Skeletal muscle satellite cell (primary cell): Measurements from ENCODE around the gene CRKL.

Experiments
- H3K27me3 ChIP-seq: 2 replicates; pipeline ENCODE4 v1.7.0; 2013; ENCODE audit warnings: low read length; ENCODE audit not compliant: control insufficient read depth, insufficient read depth
- H3K36me3 ChIP-seq: 2 replicates; pipeline ENCODE4 v1.7.0; 2013; ENCODE audit warnings: mild to moderate bottlenecking, control low read depth, low read length; ENCODE audit not compliant: insufficient read depth
- H3K4me1 ChIP-seq: 2 replicates; pipeline ENCODE4 v1.7.0; 2013; ENCODE audit warnings: low read length; ENCODE audit not compliant: control insufficient read depth, insufficient read depth
- H3K4me2 ChIP-seq: 2 replicates; pipeline ENCODE4 v1.7.0; 2013; ENCODE audit warnings: mild to moderate bottlenecking, low read length
- H3K4me3 ChIP-seq: 2 replicates; pipeline ENCODE4 v1.7.0; 2013; ENCODE audit warnings: low read length
- H3K9ac ChIP-seq: 2 replicates; pipeline ENCODE4 v1.7.0; 2013; ENCODE audit warnings: mild to moderate bottlenecking, low read depth, low read length, moderate library complexity
- H3K9me3 ChIP-seq: replicated peaks from 2 replicates; pipeline ENCODE4 v1.7.0; 2013; ENCODE audit warnings: mild to moderate bottlenecking, control low read depth, low read length

The CRKL gene

GRCh38 chr22:20975541-20976290 is 58.5 kb downstream of the CRKL start:
- Histone ChIP-seq H3K27me3 (peaks cover 11% of the 10 kb centered on the region), H3K9me3 (peaks cover 8% of the 10 kb centered on the region), H3K4me3 (no peak overlapping the region), H3K36me3 (no peaks in the 10 kb centered on the region), H3K4me2 (no peak overlapping the region), H3K4me1 (peaks cover 8% of the 10 kb centered on the region), H3K9ac (no peak overlapping the region)

DNA sequence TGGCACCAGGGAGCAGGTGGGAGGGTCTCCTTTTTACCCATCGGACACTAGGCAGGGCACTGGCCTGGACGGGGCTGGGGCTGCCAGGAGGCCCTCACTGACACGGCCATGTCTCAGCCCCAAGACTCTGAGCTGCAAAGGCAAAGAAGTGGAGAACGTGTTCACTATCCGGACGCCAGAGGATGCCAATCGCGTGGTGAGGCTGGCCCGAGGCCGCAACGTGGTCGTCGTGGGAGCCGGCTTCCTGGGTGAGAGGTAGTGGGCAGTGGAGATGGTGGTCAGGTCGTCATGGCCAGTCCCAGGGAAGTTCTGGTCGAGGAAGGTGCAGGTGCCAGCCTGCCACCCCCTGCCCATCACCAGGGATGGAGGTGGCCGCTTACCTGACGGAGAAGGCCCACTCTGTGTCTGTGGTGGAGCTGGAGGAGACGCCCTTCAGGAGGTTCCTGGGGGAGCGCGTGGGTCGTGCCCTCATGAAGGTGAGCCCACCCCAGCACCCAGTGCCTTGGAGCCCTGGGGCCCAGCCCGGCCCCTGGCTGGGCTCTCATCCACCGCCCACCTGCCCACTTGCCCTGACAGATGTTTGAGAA is 59.2 kb downstream of the CRKL start:
- no peak overlapping the region for H3K4me3 ChIP-seq
- H3K27me3 ChIP-seq = peaks cover 11% of the 10 kb centered on the region
- peaks cover 8% of the 10 kb centered on the region for H3K9me3 ChIP-seq
- H3K4me1 ChIP-seq = peaks cover 13% of the 10 kb centered on the region
- no peak overlapping the region for H3K9ac ChIP-seq
- H3K36me3 ChIP-seq = no peaks in the 10 kb centered on the region
- H3K4me2 ChIP-seq = no peak overlapping the region

DNA sequence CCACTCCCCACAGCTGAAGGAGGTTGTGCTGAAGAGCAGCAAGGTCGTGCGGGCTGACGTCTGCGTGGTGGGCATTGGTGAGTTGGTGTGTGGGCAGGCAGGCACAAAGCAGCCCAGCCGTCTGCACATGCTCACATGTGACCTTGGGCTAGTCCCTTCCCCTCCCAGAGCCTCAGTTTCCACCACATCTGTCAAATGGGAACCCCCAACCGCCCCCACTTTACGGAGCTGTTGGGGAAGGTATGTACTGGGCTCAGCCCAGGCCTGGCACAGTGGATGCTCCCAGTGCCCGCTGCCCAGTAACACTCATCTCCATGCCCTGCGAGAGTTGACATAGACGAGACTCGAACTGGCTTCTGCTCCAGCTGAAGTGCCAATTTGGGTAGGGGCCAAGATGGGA is 59.8 kb downstream of the CRKL start:
- Histone ChIP-seq H3K36me3 (no peaks in the 10 kb centered on the region), H3K27me3 (peaks cover 11% of the 10 kb centered on the region), H3K4me2 (no peak overlapping the region), H3K9me3 (peaks cover 8% of the 10 kb centered on the region), H3K4me1 (peaks cover 16% of the 10 kb centered on the region), H3K4me3 (no peak overlapping the region), H3K9ac (no peak overlapping the region)

GRCh38 chr22:20977516-20978170 is 60.4 kb downstream of the CRKL start:
- Histone ChIP-seq H3K4me2 (no peak overlapping the region), H3K27me3 (peaks cover 11% of the 10 kb centered on the region), H3K4me1 (peaks cover 16% of the 10 kb centered on the region), H3K9me3 (peaks cover 8% of the 10 kb centered on the region), H3K36me3 (no peaks in the 10 kb centered on the region), H3K4me3 (no peak overlapping the region), H3K9ac (no peak overlapping the region)

DNA sequence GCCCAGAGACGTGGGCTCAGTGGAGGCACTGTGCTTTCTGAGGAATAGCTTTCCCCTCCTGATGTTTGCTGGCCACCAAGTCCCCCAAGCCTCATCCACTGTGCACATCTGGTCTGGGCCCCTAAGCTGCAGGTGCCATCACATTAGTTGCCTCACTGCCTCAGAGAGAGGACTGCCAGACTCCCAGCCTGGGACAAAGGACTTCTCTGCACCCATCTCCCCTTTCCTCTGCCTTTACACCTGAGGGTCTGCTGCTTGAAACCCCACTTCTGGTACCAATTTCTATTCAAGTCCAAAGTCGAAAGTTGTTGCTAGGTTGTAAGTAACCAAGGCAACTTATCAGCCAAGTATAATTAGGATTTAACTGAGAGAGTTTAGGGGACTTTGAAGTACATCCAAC is 61.2 kb downstream of the CRKL start:
- Histone ChIP-seq H3K36me3 (no peaks in the 10 kb centered on the region), H3K9ac (no peak overlapping the region), H3K4me3 (no peak overlapping the region), H3K9me3 (peaks cover 8% of the 10 kb centered on the region), H3K27me3 (peaks cover 11% of the 10 kb centered on the region), H3K4me2 (no peak overlapping the region), H3K4me1 (peaks cover 23% of the 10 kb centered on the region)

DNA sequence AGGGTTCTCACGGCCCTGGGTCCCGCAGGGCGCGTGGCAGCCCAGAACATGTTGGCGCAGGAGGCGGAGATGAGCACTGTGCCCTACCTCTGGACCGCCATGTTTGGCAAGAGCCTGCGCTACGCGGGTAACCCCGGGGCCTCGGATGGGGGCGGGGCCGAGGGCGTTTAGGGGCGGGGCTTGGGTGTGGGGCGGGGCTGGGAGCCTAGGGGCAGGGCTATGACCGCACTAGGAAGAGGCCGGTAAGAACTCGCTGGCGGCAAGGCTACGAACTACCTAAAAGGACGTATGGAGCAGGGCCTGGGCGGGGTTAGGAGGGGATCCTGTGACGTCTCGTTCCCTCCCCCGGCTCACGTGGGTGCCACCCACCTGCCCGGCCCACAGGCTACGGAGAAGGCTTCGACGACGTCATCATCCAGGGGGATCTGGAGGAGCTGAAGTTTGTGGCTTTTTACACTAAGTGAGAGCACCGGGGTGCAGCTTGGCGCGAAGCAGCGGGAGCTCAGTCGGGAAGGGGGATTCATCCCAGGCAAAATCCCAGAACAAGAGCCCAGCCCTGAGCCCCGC is 62.1 kb downstream of the CRKL start:
- peaks cover 5% of the 10 kb centered on the region for H3K36me3 ChIP-seq
- H3K4me3 ChIP-seq = no peak overlapping the region
- peaks cover 4% of the 10 kb centered on the region for H3K27me3 ChIP-seq
- peaks cover 26% of the 10 kb centered on the region for H3K4me1 ChIP-seq
- H3K4me2 ChIP-seq = peak overlapping the region; percentile 74
- H3K9me3 ChIP-seq = peaks cover 8% of the 10 kb centered on the region
- peak overlapping the region; percentile 21 for H3K9ac ChIP-seq

- Histone ChIP-seq H3K4me1 (peaks cover 26% of the 10 kb centered on the region), H3K4me3 (no peak overlapping the region), H3K9me3 (peaks cover 8% of the 10 kb centered on the region), H3K36me3 (peaks cover 9% of the 10 kb centered on the region), H3K4me2 (peak overlapping the region; percentile 74), H3K27me3 (no peaks in the 10 kb centered on the region), H3K9ac (peak overlapping the region; percentile 21)
Observed at GRCh38 chr22:20979940-20980453, 62.8 kb downstream of the CRKL start.

DNA sequence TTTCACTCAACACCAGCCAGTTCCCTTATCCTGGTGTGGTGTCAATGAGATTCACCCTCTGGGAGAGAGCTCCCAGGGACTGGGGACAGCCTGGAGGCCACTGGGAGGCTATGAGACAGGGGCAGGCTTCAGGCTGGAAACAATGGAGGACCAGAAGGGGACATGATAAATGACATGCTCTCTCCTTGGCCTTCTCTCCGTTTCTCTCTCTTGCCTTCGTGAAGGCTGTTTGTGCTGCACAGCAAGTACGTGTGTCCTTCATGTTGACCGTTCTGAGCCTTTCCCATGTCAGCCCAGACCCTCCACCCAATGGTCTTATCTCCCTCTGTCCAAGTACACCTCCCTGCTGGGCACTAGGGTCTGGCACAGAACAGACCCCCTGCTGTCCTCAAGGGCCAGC is 63.3 kb downstream of the CRKL start:
- no peak overlapping the region for H3K4me2 ChIP-seq
- H3K36me3 ChIP-seq = peaks cover 12% of the 10 kb centered on the region
- H3K4me1 ChIP-seq = peaks cover 26% of the 10 kb centered on the region
- H3K27me3 ChIP-seq = no peaks in the 10 kb centered on the region
- no peak overlapping the region for H3K9ac ChIP-seq
- peaks cover 8% of the 10 kb centered on the region for H3K9me3 ChIP-seq
- H3K4me3 ChIP-seq = no peak overlapping the region

DNA sequence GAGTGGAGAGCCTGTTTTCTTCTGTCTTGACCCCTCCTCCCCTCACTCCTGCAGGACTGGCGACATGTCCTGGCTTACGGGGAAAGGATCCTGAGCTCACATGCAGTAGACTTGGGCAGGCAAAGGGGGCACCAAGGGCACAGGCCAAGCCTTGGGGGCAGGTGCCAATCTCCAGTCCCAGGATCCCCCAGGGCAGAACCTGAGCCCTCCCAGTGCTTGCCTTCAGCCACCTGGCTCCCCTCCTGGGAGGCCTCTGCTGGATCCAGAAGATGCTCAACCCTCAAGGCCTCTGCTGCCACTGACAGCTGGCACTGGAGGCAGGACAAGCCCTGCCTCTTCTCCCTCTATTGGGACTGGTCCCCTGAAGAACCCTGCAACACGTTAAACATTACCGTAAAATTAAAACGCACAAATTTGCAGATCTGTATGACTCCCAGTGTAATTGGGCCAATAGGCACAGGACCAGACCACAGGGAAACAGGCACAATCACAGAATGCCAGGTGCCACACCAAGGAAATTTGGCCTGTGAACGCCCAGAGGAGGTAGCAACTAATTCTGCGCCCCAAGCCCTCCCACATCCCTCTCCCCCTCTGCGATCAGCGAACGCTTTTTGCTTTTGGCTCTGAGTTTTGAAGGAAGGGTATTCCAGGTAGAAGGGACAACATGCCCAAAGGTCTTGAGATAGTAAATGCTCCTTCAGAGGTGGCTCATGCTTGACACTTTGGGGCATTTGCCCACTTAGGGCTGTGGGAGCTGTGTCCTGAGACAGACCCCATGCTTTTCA is 63.9 kb downstream of the CRKL start:
- Histone ChIP-seq H3K9ac (peak overlapping the region; percentile 91), H3K27me3 (no peaks in the 10 kb centered on the region), H3K4me3 (peak overlapping the region; percentile 96), H3K4me1 (peaks cover 26% of the 10 kb centered on the region), H3K9me3 (peaks cover 8% of the 10 kb centered on the region), H3K36me3 (peaks cover 17% of the 10 kb centered on the region), H3K4me2 (peak overlapping the region; percentile 92)

GRCh38 chr22:20981787-20982562 is 64.8 kb downstream of the CRKL start, which contains the start of gene LZTR1:
LZTR1 (plus strand) TSS chr22:20982297; CDS start chr22:20982372, 75 bp downstream.
- Histone ChIP-seq H3K9ac (peak within 1 kb of the TSS; percentile 91), H3K4me1 (peaks cover 26% of the 10 kb centered on the region), H3K4me2 (peak within 1 kb of the TSS; percentile 92), H3K9me3 (peaks cover 8% of the 10 kb centered on the region), H3K4me3 (peak within 1 kb of the TSS; percentile 96), H3K36me3 (peaks cover 17% of the 10 kb centered on the region), H3K27me3 (no peaks in the 10 kb centered on the region)
